Adrenal gland (tissue), 12 donors: ENCODE results near the gene SPSB4. TPM values are rescaled to one million over a fixed set of nuclear protein-coding genes. Genes with fewer than 3 reads are reported as not detected.

ENCODE experiments used
- DNase-seq, 7 donors: peaks; one replicate each; pipeline ENCODE4 v3.0.0-alpha.2; 2019 to 2020
- H3K27ac ChIP-seq, 5 donors: fragments of 200-600 bp; sonication (generic) in 4 of 5; 1 replicate in 3 of 5; 2 replicates in 2 of 5; pipeline versions ENCODE4 v1.5.1 to v1.8.0; 2016 to 2020; ENCODE audit warnings: mild to moderate bottlenecking in 1 of 5
- H3K27me3 ChIP-seq: fragments of 200-600 bp; 2 replicates; pipeline ENCODE4 v1.8.0; 2021
- H3K36me3 ChIP-seq, 2 donors: fragments of 200-600 bp; replicated peaks in 1 of 2; 1 replicate in 1 of 2; 2 replicates in 1 of 2; pipeline versions ENCODE4 v1.5.1 to v1.8.0; 2018 to 2022
- H3K4me1 ChIP-seq, 2 donors: fragments of 200-600 bp; replicated peaks in 1 of 2; 1 replicate in 1 of 2; 2 replicates in 1 of 2; pipeline versions ENCODE4 v1.5.1 to v1.8.0; 2018 to 2021
- H3K4me3 ChIP-seq, 4 donors: fragments of 200-600 bp; sonication (generic) in 3 of 4; one replicate each; pipeline ENCODE4 v1.5.1; 2016 to 2018
- H3K9me3 ChIP-seq, 3 donors: fragments of 200-600 bp; sonication (generic) in 1 of 3; replicated peaks in 1 of 3; 1 replicate in 2 of 3; 2 replicates in 1 of 3; pipeline versions ENCODE4 v1.5.1 to v1.8.0; 2016 to 2021
- CTCF ChIP-seq, 6 experiments: fragments of 450-650 bp in 4 of 6; fragments of 200-600 bp in 2 of 6; sonication (generic) in 1 of 6; IDR thresholded peaks; 1 replicate in 5 of 6; 2 replicates in 1 of 6; pipeline versions ENCODE4 v1.5.1 to v1.8.0; 2016 to 2021; ENCODE audit warnings: antibody characterized with exemption in 6 of 6, mild to moderate bottlenecking in 2 of 6, moderate library complexity in 1 of 6
- POLR2A ChIP-seq, 2 donors: fragments of 450-650 bp; IDR thresholded peaks; one replicate each; pipeline ENCODE4 v1.6.1; 2017; ENCODE audit warnings: antibody characterized with exemption in 2 of 2, mild to moderate bottlenecking in 2 of 2, moderate library complexity in 1 of 2
- WGBS, 4 donors: extraction: QIAGEN DNeasy Blood & Tissue Kit in 2 of 4; methylation state at CpG; one replicate each; pipeline versions ENCODE4 v1.1.5 to v1.1.7; 2013 to 2017; 5-methylcytosine and 5-hydroxymethylcytosine counted together
- intact Hi-C, 2 donors: fragments of 100-400 bp; cut with DNase I; formaldehyde crosslinking; loops; one replicate each; pipeline versions ENCODE4 v1.14.1 to v1.15.0; 2022 to 2023
- polyA plus RNA-seq, 3 donors: library from polyadenylated mRNA; stranded (reverse); fragments of 200-250 nt in 2 of 3; fragments of 350-450 nt in 1 of 3; fragmentation: Illumina TruSeq in 1 of 3; extraction: RNeasy Lipid Tissue Mini Kit (QIAGEN cat#74804) in 1 of 3; gene quantifications; one replicate each; pipeline ENCODE4 v1.2.3, GENCODE V29; 2013 to 2014
- total RNA-seq, 9 donors: library from RNA; depleted of rRNA in 4 of 9; stranded (reverse); fragments of >200 nt in 4 of 9; fragments of 120-200 nt in 1 of 9; fragmentation: NEBNext Ultra II Directional in 1 of 9; extraction: Animal tissue kit (Norgen Biotek cat#: 25700) in 1 of 9; gene quantifications; one replicate each; pipeline versions ENCODE4 v1.1.0 to v1.2.4, GENCODE V29; 2013 to 2023
- donor health status: healthy with polysubstance abuse.
- donor health status: Bipolar disorder and iron deficiency.
- donor health status: DM: yes; HTN: yes; CAD: no.
- donor health status: DM: no; HTN: no; CAD: no.
- donor health status: DM: no; HTN: no; CAD: no.
- donor health status: DM: yes; HTN: yes; CAD: no.

SPSB4 gene
- total and polyA plus RNA-seq, 12 donors, result 0.18 to 4.0 (median 1.1) TPM; not detected in 1

DNA sequence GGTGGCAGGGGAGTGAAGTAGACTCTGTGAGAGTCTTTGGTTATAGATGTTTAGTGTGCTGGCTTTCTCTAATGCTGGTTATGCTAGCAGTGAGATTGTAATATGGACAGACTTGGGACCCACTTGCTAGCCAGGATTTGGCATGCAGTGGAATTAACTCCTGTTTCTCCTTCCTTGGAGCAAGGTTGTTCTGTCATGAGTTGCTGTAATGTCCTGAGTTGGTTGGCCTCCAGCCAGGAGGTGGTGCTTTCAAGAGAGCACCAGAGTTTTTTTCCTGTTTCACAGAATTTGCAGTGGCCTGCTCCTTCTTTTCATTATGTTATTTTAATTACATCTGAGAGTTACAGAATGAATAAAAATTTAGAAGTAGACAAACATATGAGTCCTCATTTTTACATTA lies 92.4 kb downstream of the SPSB4 start:
- intact Hi-C loops, result no loop called here
- Histone ChIP-seq H3K9me3 (no peaks in the 10 kb centered on the region), H3K27ac (no peak overlapping the region), H3K4me3 (no peak overlapping the region), H3K4me1 (no peaks in the 10 kb centered on the region), H3K27me3 (no peaks in the 10 kb centered on the region), H3K36me3 (no peaks in the 10 kb centered on the region)
- TF ChIP-seq POLR2A (IDR thresholded peaks at IDR 0.05) (no peak), CTCF (IDR thresholded peaks at IDR 0.05) (no peak)
- no peak for DNase-seq

DNA sequence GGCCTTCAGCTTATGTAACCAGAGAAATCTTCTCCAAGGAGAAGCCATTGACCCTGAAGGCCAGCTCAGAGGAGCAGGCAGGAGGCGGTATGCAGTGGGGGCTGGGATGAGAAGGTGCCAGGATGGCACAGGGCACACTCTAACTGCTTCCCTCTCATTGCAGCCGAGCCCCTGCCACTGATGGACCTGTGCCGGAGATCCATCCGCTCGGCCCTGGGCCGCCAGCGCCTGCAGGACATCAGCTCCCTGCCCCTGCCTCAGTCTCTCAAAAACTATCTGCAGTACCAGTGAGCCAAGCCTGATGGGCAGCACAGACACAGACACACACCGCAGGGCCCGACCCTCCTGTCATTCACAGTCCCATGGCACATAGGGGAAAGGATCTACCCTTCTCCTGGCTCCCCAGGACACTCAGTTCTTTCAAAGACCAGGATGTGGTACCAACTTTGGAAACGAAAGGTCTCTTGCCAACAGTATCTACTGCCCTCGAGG lies 95.9 kb downstream of the SPSB4 start:
- no peak for DNase-seq
- H3K27ac ChIP-seq, result no peak overlapping the region
- H3K4me3 ChIP-seq, result no peak overlapping the region
- no peaks in the 10 kb centered on the region for H3K27me3 ChIP-seq
- WGBS, 4 donors, result 72 to 90% (median 86%) methylated on average over 4 to 11 of the region's 11 CpGs
- H3K36me3 ChIP-seq, result no peaks in the 10 kb centered on the region
- TF ChIP-seq CTCF (IDR thresholded peaks at IDR 0.05), result no peak
- no peak for TF ChIP-seq POLR2A (IDR thresholded peaks at IDR 0.05)
- no peaks in the 10 kb centered on the region for H3K9me3 ChIP-seq
- intact Hi-C loops, result no loop called here
- H3K4me1 ChIP-seq, result no peaks in the 10 kb centered on the region

GRCh38 chr3:141147657-141148056 lies 96.5 kb downstream of the SPSB4 start:
- no peaks in the 10 kb centered on the region for H3K4me1 ChIP-seq
- intact Hi-C loops, result no loop called here
- H3K27me3 ChIP-seq, result no peaks in the 10 kb centered on the region
- no peaks in the 10 kb centered on the region for H3K36me3 ChIP-seq
- no peak for DNase-seq
- no peaks in the 10 kb centered on the region for H3K9me3 ChIP-seq
- WGBS, 4 donors, result 68 to 87% (median 78%) methylated on average over 6 to 9 of the region's 9 CpGs
- TF ChIP-seq POLR2A (IDR thresholded peaks at IDR 0.05), result no peak
- H3K4me3 ChIP-seq, result no peak overlapping the region
- no peak overlapping the region for H3K27ac ChIP-seq

DNA sequence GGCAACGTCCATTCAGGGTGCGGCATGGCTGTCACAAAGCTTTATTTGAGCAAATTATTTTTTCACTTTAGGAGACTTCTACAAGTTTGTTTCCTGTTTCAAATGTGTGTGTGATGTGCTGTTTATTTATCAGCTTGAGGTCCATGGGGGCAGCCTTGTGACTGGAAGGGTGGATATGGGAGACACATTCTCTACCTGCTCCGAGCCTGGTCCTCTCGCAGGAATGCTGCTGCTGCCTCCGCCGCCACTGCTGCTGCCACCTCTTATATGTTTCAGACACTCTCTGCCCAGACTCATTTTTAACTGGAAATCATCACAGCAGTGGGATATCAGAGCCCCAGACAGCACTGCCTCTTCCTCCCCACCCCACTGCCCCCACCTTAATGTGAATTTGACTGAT lies 97.0 kb downstream of the SPSB4 start:
- no peak for DNase-seq
- Histone ChIP-seq H3K36me3 (no peaks in the 10 kb centered on the region), H3K4me1 (no peaks in the 10 kb centered on the region), H3K9me3 (no peaks in the 10 kb centered on the region), H3K27ac (no peak overlapping the region), H3K4me3 (no peak overlapping the region), H3K27me3 (no peaks in the 10 kb centered on the region)
- TF ChIP-seq CTCF (IDR thresholded peaks at IDR 0.05), result no peak
- TF ChIP-seq POLR2A (IDR thresholded peaks at IDR 0.05), result no peak
- 91 to 98% (median 95%) methylated on average over 6 of the region's 6 CpGs for WGBS, 4 donors
- intact Hi-C loops, result no loop called here

GRCh38 chr3:141148770-141149169 lies 97.6 kb downstream of the SPSB4 start:
- Histone ChIP-seq H3K27ac (no peak overlapping the region), H3K4me3 (no peak overlapping the region), H3K9me3 (no peaks in the 10 kb centered on the region), H3K4me1 (no peaks in the 10 kb centered on the region), H3K27me3 (no peaks in the 10 kb centered on the region), H3K36me3 (no peaks in the 10 kb centered on the region)
- no peak for TF ChIP-seq CTCF (IDR thresholded peaks at IDR 0.05)
- no peak for TF ChIP-seq POLR2A (IDR thresholded peaks at IDR 0.05)
- DNase-seq, result no peak
- intact Hi-C loops, result no loop called here
- 92 to 100% (median 96%) methylated on average over 2 of the region's 2 CpGs for WGBS, 4 donors
